Globus pallidus (tissue), 1 donor: Measurements from ENCODE around the gene GRK2.
"Not testable (repeated sequence)": the region's sequence is repeated elsewhere in the genome, so short reads cannot be mapped to it uniquely, and the experiment has no call there.

Source experiments
- DNase-seq: peaks from one replicate; pipeline ENCODE4 v3.0.0-alpha.2; 2015; ENCODE audit warnings: low spot score

Gene GRK2

DNA sequence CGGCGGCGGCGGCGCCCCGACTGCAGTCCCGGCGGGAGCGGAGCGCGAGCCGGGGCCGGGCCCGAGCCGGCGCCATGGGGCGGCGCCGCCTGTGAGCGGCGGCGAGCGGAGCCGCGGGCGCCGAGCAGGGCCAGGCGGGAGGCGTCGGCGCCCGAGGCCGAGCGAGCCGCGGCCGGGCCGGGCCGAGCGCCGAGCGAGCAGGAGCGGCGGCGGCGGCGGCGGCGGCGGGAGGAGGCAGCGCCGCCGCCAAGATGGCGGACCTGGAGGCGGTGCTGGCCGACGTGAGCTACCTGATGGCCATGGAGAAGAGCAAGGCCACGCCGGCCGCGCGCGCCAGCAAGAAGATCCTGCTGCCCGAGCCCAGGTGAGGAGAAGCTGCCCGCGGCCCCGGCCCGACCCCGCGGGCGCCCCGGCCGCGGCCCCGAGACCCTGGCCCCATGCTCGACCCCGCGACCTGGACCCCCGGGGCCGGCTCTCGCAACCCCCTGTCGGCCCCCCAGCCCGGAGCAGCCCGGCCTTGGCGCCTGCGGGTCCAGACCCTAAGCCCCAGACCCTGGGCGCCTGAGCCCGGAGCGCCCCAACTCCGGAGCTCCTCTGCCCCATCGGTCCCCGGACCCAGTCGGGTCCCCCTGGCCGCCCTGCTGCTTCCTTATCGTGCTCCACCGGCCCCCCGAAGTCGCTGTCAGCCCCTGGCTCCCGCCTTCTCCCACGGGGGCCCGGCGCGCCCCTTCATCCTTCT, at the start of gene GRK2:
Gene GRK2, plus strand, starts transcription at position 25 of the 739 bp plus-strand sequence. Its CDS starts 227 bp downstream, at position 252.
- no peak for DNase-seq

- no peak for DNase-seq
Observed at GRCh38 chr11:67227726-67228125, 38.5 kb upstream of the GRK2 start.

- DNase-seq = no peak
Observed at GRCh38 chr11:67230406-67230805, 35.9 kb upstream of the GRK2 start.

DNA sequence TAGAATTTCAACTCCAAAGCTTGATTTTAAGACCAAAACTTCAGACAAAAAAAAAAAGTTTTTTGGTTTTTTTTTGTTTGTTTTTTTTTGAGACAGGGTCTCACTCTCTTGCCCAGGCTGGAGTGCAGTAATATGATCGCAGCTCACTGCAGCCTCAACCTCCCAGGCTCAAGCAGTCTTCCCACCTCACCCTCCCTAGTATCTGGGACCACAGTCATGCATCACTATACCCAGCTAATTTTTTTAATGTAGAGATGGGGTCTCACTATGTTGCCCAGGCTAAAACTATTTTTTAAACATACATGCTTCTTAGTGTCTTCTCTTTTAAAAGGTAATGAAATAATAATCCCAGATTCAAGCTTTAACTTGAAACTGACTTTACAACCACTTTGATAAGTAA, 35.4 kb upstream of the GRK2 start:
- DNase-seq = no peak

GRCh38 chr11:67233584-67234190, 32.6 kb upstream of the GRK2 start:
- no peak for DNase-seq

DNA sequence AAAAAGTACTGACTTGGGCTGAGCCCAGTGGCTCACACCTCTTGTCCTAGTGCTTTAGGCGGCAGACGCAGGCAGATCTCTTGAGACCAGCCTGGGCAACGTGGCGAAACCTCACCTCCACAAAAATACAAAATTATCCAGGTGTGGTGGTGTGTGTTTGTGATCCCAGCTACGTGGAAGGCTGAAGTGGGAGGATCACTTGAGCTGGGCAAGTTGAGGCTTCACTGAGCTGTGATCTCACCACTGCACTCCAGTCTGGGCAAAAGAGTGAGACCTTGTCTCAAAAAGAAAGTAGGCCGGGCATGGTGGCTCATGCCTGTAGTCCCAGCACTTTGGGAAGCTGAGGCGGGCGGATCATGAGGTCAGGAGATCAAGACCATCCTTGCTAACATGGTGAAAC, 31.7 kb upstream of the GRK2 start:
- not testable (repeated sequence) for DNase-seq

GRCh38 chr11:67237574-67237973, 28.7 kb upstream of the GRK2 start:
- no peak for DNase-seq

DNA sequence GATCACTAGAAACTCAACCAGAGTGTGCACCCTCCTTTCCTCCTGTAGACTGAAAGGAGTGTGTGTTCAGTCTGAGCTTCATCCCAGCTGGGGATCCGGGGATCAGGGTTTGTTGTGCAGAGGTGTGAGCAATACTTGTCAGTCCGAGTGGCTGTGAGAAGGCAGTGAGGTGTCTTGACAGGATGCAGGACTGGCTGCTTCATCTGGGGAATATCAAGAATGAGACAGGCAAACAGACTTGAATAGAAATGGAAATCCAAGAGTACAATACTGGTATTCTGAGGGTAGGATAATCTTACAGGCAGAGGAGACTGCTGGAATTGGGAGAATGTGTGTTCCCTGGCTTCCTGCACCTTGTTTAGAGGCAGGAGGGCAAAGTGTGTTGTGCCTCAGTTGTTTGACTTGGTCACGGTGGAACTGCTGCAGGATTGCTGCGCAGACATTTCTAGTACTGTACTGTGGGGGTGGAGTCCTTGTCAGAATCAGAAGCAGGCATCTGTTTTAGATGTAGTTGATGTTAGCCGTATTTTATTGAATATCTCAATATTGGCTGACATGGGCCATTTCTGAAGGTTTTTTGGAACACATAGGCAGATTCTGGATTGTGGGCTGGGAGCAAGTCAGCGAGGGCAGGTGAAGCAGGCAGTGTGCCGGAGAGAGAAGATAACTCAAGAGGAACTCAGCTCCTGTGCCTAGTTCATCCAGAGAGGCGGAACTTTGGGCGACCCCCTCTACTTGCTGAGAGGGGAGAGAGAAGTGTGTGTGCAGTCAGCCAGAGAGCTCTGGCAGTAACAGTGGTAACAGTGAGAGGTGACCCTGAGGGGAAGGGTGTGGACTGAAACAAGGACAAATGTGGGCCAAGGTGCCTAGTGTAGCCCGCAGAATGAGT, 27.1 kb upstream of the GRK2 start:
- DNase-seq = peak; percentile 20

GRCh38 chr11:67239783-67240575, 26.3 kb upstream of the GRK2 start:
- peak; percentile 98 for DNase-seq

- peak; percentile 36 for DNase-seq
Observed at GRCh38 chr11:67240576-67241389, 25.5 kb upstream of the GRK2 start.

GRCh38 chr11:67242548-67242947, 23.7 kb upstream of the GRK2 start:
- no peak for DNase-seq

- DNase-seq = no peak
Observed at GRCh38 chr11:67243051-67243450, 23.2 kb upstream of the GRK2 start.

DNA sequence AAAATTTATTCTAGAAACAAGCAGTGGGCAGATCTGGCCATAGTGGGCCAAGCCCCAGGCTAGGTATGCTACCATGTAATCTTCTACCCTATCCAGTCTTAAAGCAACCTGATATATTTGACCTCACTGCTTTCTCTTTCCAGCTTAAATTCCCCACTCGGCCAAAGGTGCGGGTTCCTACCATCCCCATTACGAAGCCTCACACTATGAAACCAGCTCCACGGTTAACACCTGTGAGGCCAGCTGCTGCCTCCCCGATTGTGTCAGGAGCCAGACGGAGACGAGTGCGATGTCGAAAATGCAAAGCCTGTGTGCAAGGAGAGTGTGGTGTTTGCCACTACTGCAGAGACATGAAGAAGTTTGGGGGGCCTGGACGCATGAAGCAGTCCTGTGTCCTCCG, 21.2 kb upstream of the GRK2 start:
- no peak for DNase-seq

- no peak for DNase-seq
Observed at GRCh38 chr11:67247946-67248550, 18.2 kb upstream of the GRK2 start.

DNA sequence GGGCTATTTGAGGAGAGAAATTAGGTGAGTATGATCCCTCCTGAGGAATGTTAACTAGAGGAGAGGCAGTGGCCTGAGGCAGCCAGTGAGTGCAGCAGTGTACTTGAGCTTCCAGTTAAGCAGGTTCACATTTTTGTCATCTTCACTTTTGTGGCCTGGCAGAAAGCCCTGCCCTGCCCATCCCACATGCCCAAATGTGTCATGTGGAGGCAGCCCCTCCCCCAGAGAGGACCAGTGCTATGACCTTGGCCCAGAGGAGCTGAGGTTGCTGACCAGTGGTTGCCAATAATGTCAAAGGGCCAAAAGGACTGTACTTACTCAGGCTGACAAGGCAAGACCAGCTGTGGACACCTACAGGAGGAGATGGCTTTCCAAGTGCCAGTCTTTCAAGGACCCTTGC, 17.6 kb upstream of the GRK2 start:
- DNase-seq = no peak

GRCh38 chr11:67250059-67251043, 15.9 kb upstream of the GRK2 start:
- no peak for DNase-seq

- DNase-seq = no peak
Observed at GRCh38 chr11:67251841-67252240, 14.4 kb upstream of the GRK2 start.

GRCh38 chr11:67252831-67253239, 13.4 kb upstream of the GRK2 start:
- DNase-seq = peak; percentile 68

GRCh38 chr11:67253872-67254624, 12.2 kb upstream of the GRK2 start:
- DNase-seq = no peak
